K562 (cell line): ENCODE data around the gene PIK3C2G. TPM values are rescaled to one million over a fixed set of nuclear protein-coding genes. Genes with fewer than 3 reads are reported as not detected.

Source experiments
- ATAC-seq: fragments of 200-7000 bp; cut with Tn5 transposase; 3 replicates; pipeline ENCODE4 v1.9.1; 2020; ENCODE audit warnings: moderate library complexity
- BruUV-seq: library from RNA; stranded (reverse); fragments of 400-500 nt; replicated peaks from 2 replicates; lab custom pipeline; 2021; lab: Mats Ljungman, UMichigan
- CTCF ChIA-PET: fragments of 300-600 bp; formaldehyde crosslinking; extraction: SDS; loops from one replicate; lab custom pipeline; 2021; ENCODE audit warnings: low intra/inter-chr PET ratio; lab: Yijun Ruan, JAX
- POLR2A ChIA-PET: fragments of 300-600, 350-650 bp; sonication (Branson Sonifier 250); formaldehyde crosslinking; extraction: SDS; loops from one replicate; lab custom pipeline; 2021; ENCODE audit warnings: antibody characterized with exemption, inconsistent platforms; lab: Yijun Ruan, JAX
- DNase-seq, 4 experiments: peaks; one replicate each; pipeline versions ENCODE4 v3.0.0 to v3.0.0-alpha.2; 2011 to 2018; ENCODE audit warnings: low spot score in 3 of 4, mixed read lengths in 3 of 4; ENCODE audit errors: extremely low read depth in 1 of 4
- FAIRE-seq: peaks from 2 replicates; lab custom pipeline; 2011; peaks lifted over from hg19 to GRCh38; lab: Jason Lieb, UNC
- H2AFZ ChIP-seq: 2 replicates; pipeline ENCODE4 v1.6.0; 2011; ENCODE audit warnings: low read depth, low read length, control low read depth, inconsistent platforms
- H3K27ac ChIP-seq: fragments of 200-600 bp; 3 replicates; pipeline ENCODE4 v1.8.0; 2011; ENCODE audit warnings: low read depth, mild to moderate bottlenecking, control low read depth, inconsistent platforms, low read length, moderate library complexity, mixed read lengths; ENCODE audit errors: extremely low read depth
- H3K27me3 ChIP-seq, 2 experiments: fragments of 300-600 bp in 1 of 2; 2 replicates in 1 of 2; 3 replicates in 1 of 2; pipeline versions ENCODE4 v1.6.0 to v1.8.0; 2011; ENCODE audit warnings: inconsistent platforms in 2 of 2, low read length in 2 of 2, mild to moderate bottlenecking in 1 of 2, mixed read lengths in 1 of 2, moderate library complexity in 1 of 2; ENCODE audit not compliant: control insufficient read depth in 2 of 2, insufficient read depth in 2 of 2
- H3K36me3 ChIP-seq: fragments of 300-600 bp; 3 replicates; pipeline ENCODE4 v1.8.0; 2011; ENCODE audit warnings: mild to moderate bottlenecking, low read length, inconsistent platforms; ENCODE audit not compliant: control insufficient read depth, insufficient read depth
- H3K4me1 ChIP-seq, 2 experiments: fragments of 200-600 bp in 1 of 2; replicated peaks in 1 of 2; 2 replicates in 1 of 2; 3 replicates in 1 of 2; pipeline versions ENCODE4 v1.5.1 to v1.8.0; 2011; ENCODE audit warnings: inconsistent platforms in 2 of 2, low read length in 2 of 2, mild to moderate bottlenecking in 1 of 2, mixed read lengths in 1 of 2, moderate library complexity in 1 of 2; ENCODE audit not compliant: control insufficient read depth in 2 of 2, insufficient read depth in 2 of 2
- H3K4me2 ChIP-seq: 2 replicates; pipeline ENCODE4 v1.6.1; 2011; ENCODE audit warnings: low read length, control low read depth, inconsistent platforms, mixed read lengths; ENCODE audit not compliant: insufficient read depth
- H3K4me3 ChIP-seq: fragments of 200-600 bp; sonication (generic), shearing (Covaris generic); 2 replicates; pipeline ENCODE4 v1.5.1; 2016; ENCODE audit warnings: control low read depth, inconsistent platforms
- H3K79me2 ChIP-seq: fragments of 200-600 bp; 3 replicates; pipeline ENCODE4 v1.8.0; 2011; ENCODE audit warnings: low read length, inconsistent platforms; ENCODE audit not compliant: control insufficient read depth, insufficient read depth
- H3K9ac ChIP-seq, 2 experiments: 2 replicates each; pipeline versions ENCODE4 v1.6.0 to v1.6.1; 2011; ENCODE audit warnings: low read depth in 2 of 2, low read length in 2 of 2, control low read depth in 1 of 2, inconsistent platforms in 1 of 2, mild to moderate bottlenecking in 1 of 2, mixed read lengths in 1 of 2; ENCODE audit not compliant: insufficient read depth in 1 of 2
- H3K9me1 ChIP-seq: one replicate; pipeline ENCODE4 v1.6.0; 2011; ENCODE audit warnings: inconsistent platforms, mild to moderate bottlenecking, low read length, moderate library complexity; ENCODE audit not compliant: control insufficient read depth, insufficient read depth
- H3K9me3 ChIP-seq: replicated peaks from 2 replicates; pipeline ENCODE4 v1.5.1; 2011; ENCODE audit warnings: low read depth, low read length, inconsistent platforms; ENCODE audit not compliant: control insufficient read depth, insufficient read depth
- H4K20me1 ChIP-seq: replicated peaks from 2 replicates; pipeline ENCODE4 v1.6.1; 2011; ENCODE audit warnings: low read length, inconsistent platforms, mixed read lengths; ENCODE audit not compliant: control insufficient read depth, insufficient read depth
- BRF1 ChIP-seq: IDR thresholded peaks from 3 replicates; pipeline ENCODE4 v1.6.1; 2011; ENCODE audit warnings: borderline replicate concordance, mild to moderate bottlenecking; ENCODE audit not compliant: insufficient read length; ENCODE audit errors: extremely low read depth
- E2F8 ChIP-seq: fragments of 450-650 bp; IDR thresholded peaks from 2 replicates; pipeline ENCODE4 v1.7.1; 2018; ENCODE audit warnings: mild to moderate bottlenecking, low read depth; ENCODE audit not compliant: partially characterized antibody
- EHMT2 ChIP-seq: fragments of 450-650 bp; IDR thresholded peaks from 2 replicates; pipeline ENCODE4 v1.6.1; 2018; ENCODE audit warnings: antibody characterized with exemption
- IRF2 ChIP-seq: sonication (generic); formaldehyde crosslinking; IDR thresholded peaks from 2 replicates; pipeline ENCODE4 v1.8.1; 2022; ENCODE audit warnings: mild to moderate bottlenecking, missing genetic modification reagents
- LCOR ChIP-seq: sonication (generic); formaldehyde crosslinking; IDR thresholded peaks from 2 replicates; pipeline ENCODE4 v1.8.0; 2022; ENCODE audit warnings: mild to moderate bottlenecking, missing genetic modification reagents
- MECOM ChIP-seq: fragments of 250-450 bp; sonication (Bioruptor Pico); IDR thresholded peaks from 2 replicates; pipeline ENCODE4 v1.8.0; 2022; ENCODE audit warnings: inconsistent platforms
- MED1 ChIP-seq: sonication (generic); formaldehyde crosslinking; IDR thresholded peaks from 2 replicates; pipeline ENCODE4 v1.8.1; 2023; ENCODE audit warnings: missing genetic modification reagents, borderline replicate concordance
- MTA3 ChIP-seq: fragments of 450-650 bp; formaldehyde crosslinking; IDR thresholded peaks from 2 replicates; pipeline ENCODE4 v1.6.1; 2017; ENCODE audit warnings: mild to moderate bottlenecking, borderline replicate concordance
- NFRKB ChIP-seq: fragments of 450-650 bp; IDR thresholded peaks from 2 replicates; pipeline ENCODE4 v1.6.1; 2016; ENCODE audit warnings: low read depth
- PTTG1 ChIP-seq: fragments of 450-650 bp; IDR thresholded peaks from 2 replicates; pipeline ENCODE4 v1.6.1; 2016; ENCODE audit warnings: low read depth, mild to moderate bottlenecking, missing genetic modification characterization, missing compliant biosample characterization
- XRCC5 ChIP-seq: fragments of 200-400 bp; formaldehyde crosslinking; IDR thresholded peaks from 2 replicates; pipeline ENCODE4 v1.6.1; 2017; ENCODE audit warnings: low read depth, mild to moderate bottlenecking, low read length
- ZNF143 ChIP-seq: sonication (generic); formaldehyde crosslinking; IDR thresholded peaks from 2 replicates; pipeline ENCODE4 v1.9.0; 2022; ENCODE audit warnings: mild to moderate bottlenecking, missing genetic modification reagents
- WGBS: fragments of 100-300 bp; shearing (Covaris generic); methylation state at CpG from one replicate; pipeline ENCODE4 v1.1.6; 2016; ENCODE audit warnings: low coverage, mixed read lengths; ENCODE audit not compliant: insufficient coverage; ENCODE audit errors: missing lambda C conversion rate; 5-methylcytosine and 5-hydroxymethylcytosine counted together
- in situ Hi-C: fragments of 300-500 bp; cut with MboI; formaldehyde crosslinking; loops from 4 replicates; pipeline ENCODE4 v1.15.0; 2018; ENCODE audit warnings: inconsistent platforms, mixed read lengths
- intact Hi-C: fragments of 100-400 bp; cut with micrococcal nuclease; formaldehyde crosslinking; loops from 2 replicates; pipeline ENCODE4 v1.14.2; 2022
- polyA plus RNA-seq, 8 experiments: library from polyadenylated mRNA; depleted of rRNA in 4 of 8; stranded (reverse) in 5 of 8; unstranded in 3 of 8; fragments of >200 nt; fragmentation: Nextera tagmentation in 2 of 8; fragmentation: Illumina TruSeq in 1 of 8; extraction: Ambion mirVana in 2 of 8; extraction: Trizol in 1 of 8; gene quantifications; 2 replicates each; pipeline versions ENCODE4 v1.2.1 to v1.2.3, GENCODE V29; 2011 to 2014; ENCODE audit warnings: inconsistent platforms in 1 of 8, missing spikeins in 1 of 8
- total RNA-seq, 7 experiments: library from RNA; depleted of rRNA in 6 of 7; stranded (reverse); fragments of >200 nt in 6 of 7; fragmentation: Illumina TruSeq in 2 of 7; extraction: Trizol in 2 of 7; gene quantifications; 2 replicates each; pipeline versions ENCODE4 v1.2.1 to v1.2.3, GENCODE V29; 2011 to 2021; ENCODE audit warnings: low replicate concordance in 1 of 7

Gene PIK3C2G
- total and polyA plus RNA-seq, 9 of the 15 experiments (the other 6 are each of a cell fraction or from before 2014, with no cell fraction given): not detected

GRCh38 chr12:18259906-18260682 is 1.2 kb upstream of the PIK3C2G start:
- FAIRE-seq: no peak
- Histone ChIP-seq H3K27me3 (no peaks in the 10 kb centered on the region), H3K79me2 (no peaks in the 10 kb centered on the region), H3K4me3 (no peak overlapping the region), H3K27ac (no peak overlapping the region), H4K20me1 (no peaks in the 10 kb centered on the region), H3K36me3 (no peaks in the 10 kb centered on the region)
- DNase-seq: no peak
- intact Hi-C loops (no loop called here), in situ Hi-C loops (no loop called here)
- ChIA-PET POLR2A (no interaction called here), CTCF (no interaction called here)
- TF ChIP-seq BRF1: no peak
- no peak for TF ChIP-seq LCOR (CRISPR knock-in tag)
- no peak for TF ChIP-seq MTA3
- TF ChIP-seq EHMT2: no peak
- no peak for TF ChIP-seq MED1
- TF ChIP-seq IRF2 (CRISPR knock-in tag): no peak
- TF ChIP-seq, all 486 proteins: peak for 0
- no TSS peak for BruUV-seq
- no peak overlapping the region for H3K9ac ChIP-seq
- H3K9me3 ChIP-seq: no peaks in the 10 kb centered on the region
- ATAC-seq: no peak
- no peak overlapping the region for H2AFZ ChIP-seq
- H3K4me2 ChIP-seq: no peak overlapping the region
- H3K9me1 ChIP-seq: no peaks in the 10 kb centered on the region
- WGBS: 13% methylated on average over 1 of the region's 1 CpG
- H3K4me1 ChIP-seq: no peaks in the 10 kb centered on the region

- Histone ChIP-seq H3K9me3 (no peaks in the 10 kb centered on the region), H3K4me2 (no peak overlapping the region), H3K36me3 (no peaks in the 10 kb centered on the region), H3K9ac (no peak overlapping the region), H3K79me2 (no peaks in the 10 kb centered on the region), H2AFZ (no peak overlapping the region), H3K4me3 (no peak overlapping the region), H4K20me1 (no peaks in the 10 kb centered on the region), H3K9me1 (no peaks in the 10 kb centered on the region), H3K27me3 (no peaks in the 10 kb centered on the region), H3K27ac (no peak overlapping the region), H3K4me1 (no peaks in the 10 kb centered on the region)
- ChIA-PET CTCF (no interaction called here), POLR2A (no interaction called here)
- intact Hi-C loops: no loop called here
- no peak for DNase-seq
- in situ Hi-C loops: no loop called here
- no peak for FAIRE-seq
- 2% methylated on average over 5 of the region's 5 CpGs for WGBS
- ATAC-seq: no peak
- BruUV-seq: no TSS peak
- TF ChIP-seq PTTG1 (no peak), E2F8 (no peak), ZNF143 (CRISPR knock-in tag) (no peak), MECOM (CRISPR knock-in tag) (no peak), XRCC5 (no peak), NFRKB (no peak)
Measured at GRCh38 chr12:18261906-18262305, 588 bp downstream of the PIK3C2G start.
